ENCODE results near the gene PLA2G3.

- TF ChIP-seq CTCF (IDR thresholded peaks at IDR 0.05) (no peak), POLR2A (IDR thresholded peaks at IDR 0.05) (no peak)
These were observed 14.7 kb downstream of the PLA2G3 start for GRCh38 chr22:31125521-31126117.

Measured in adrenal gland (tissue), 5 donors.